Activated gamma-delta T cell treated with anti-CD3 and anti-CD28 coated beads, Interleukin-2, amount 50 U/mL, for 16 hours (primary cell): ENCODE measurements around the gene DMD.

Experiments used
- DNase-seq: peaks from one replicate; pipeline ENCODE4 v3.0.0-alpha.2; 2020; ENCODE audit warnings: low read depth

DMD gene

DNA sequence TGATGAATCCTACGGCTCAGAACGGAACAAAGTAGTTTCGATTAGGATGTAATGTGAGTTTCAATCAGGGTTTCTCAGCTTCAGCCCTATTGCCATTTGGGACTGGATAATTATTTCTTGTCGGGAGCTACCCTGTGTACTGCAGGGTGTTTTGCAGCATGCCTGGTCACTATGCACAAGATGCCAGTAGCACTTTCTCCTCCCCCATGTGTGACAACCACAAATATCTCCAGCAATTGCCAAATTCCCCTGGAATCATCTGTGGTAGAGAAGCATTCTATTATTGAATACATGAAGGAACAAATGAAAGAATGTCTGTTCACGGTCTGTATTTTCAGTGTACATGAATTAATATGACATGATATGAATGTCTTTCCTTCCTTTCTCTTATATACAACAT lies 1356.6 kb downstream of the DMD start:
- DNase-seq: no peak

DNA sequence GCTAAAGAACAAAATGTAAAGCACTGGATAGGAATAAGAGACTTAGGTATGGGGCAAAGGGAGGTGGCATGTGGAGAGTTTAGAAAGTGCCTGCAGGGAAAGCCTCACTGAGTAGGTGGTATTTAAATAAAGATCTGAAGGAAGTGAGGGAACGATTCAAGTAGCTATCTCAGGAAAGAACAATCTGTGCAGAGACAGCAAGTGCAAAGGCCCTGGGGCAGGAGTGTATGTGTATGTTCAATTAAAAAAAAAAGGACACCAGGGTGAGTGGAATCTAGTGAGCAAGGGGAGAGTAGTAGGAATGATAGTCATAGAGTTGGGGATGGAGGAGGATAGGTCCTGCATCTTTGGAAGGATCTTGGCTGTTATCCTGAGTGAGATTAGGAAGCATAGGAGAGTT lies 1359.6 kb downstream of the DMD start:
- DNase-seq: no peak

DNA sequence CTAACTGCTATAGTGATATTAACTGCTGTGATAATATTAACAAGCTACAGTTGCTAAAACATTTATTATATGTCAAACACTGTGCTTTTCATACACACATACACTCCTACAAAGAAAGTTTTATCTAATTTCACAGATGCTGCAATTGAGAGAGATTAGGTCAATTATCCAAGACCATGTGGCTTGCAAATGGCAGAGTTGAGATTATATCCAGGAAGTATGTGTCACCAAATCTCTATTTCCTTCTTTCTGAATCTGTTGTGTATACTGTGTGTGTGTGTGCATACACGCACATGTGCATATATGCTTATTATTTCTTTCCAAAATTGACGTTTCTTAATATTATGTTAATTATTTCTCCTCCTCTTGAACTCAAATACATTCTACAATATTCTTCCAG lies 1363.6 kb downstream of the DMD start:
- DNase-seq: no peak

DNA sequence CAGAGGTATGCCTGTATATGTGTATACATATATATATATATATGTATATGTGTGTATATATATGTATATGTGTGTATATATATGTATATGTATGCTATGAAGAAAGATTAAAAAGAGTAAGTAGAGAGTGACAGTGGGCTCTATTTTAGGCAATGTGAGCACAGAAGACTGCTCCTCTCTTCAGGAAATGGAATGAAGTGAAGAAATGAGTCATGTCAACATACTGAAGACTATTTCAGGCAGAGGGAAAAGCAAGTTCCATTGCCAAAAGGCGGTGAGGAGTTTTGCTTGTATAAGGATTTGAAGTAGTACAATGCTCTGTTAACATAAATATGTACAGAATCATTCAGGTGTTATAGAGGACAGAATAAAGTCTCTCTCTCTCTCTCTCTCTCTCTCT lies 1366.3 kb downstream of the DMD start:
- no peak for DNase-seq

DNA sequence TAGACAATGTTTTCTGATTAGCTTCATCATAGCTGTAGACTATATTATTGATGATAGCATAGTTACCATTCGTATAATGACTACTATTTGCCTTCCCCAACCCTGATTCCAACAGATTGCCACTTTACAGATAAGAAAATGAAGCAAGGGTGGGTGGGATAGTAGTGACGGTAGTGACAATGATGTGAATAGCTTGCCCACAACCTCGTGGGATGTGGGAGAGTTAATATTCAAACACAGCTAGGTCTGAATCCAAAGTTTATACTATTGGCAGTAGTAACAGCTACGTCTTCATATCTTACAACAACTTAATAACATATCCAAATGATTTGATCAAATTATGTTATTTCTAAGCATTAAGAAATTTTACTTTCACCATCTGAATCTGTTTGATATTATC lies 1372.7 kb downstream of the DMD start:
- DNase-seq: no peak

DNA sequence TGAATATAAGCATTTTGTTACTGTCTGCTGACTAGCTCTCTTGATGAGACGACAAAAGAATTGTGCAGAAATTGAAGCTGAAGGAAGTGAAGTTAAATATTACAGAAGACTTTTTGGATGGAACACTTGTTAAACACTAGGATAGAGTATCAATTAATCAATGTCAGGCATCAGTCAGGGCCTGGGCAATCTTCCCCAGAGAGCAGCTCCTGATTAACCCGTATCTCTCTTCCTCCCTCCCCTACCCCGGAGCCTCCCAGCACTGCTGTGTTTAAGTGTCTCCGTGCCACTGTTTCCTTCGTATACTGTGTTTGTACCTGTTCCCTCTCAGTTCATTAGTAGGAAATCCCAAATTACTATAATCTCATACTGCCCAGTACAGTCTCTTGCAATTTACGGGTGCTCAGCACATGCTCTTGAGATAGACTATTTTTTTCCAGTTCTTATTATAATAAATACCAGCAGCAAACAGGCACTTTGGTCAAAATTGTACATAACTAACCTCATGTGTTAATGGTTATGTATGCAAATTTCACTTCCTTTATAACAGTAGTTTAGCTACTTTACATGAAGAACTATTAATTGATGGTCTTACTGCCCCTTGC lies 1373.8 kb downstream of the DMD start:
- DNase-seq: no peak

DNA sequence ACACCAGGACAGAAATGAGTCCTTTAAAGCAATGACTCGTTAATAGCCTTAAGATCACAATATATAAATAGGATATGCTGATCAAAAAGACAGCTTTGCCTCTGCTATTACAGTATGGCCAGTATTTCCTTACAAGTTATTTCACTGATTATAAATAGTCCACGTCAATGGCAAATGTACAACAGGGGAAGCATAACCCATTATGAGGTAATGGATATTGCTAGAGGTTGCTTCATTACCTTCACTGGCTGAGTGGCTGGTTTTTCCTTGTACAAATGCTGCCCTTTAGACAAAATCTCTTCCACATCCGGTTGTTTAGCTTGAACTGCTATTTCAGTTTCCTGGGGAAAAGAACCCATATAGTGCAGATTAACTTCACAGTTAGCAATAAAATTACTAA lies 1374.9 kb downstream of the DMD start:
- no peak for DNase-seq

DNA sequence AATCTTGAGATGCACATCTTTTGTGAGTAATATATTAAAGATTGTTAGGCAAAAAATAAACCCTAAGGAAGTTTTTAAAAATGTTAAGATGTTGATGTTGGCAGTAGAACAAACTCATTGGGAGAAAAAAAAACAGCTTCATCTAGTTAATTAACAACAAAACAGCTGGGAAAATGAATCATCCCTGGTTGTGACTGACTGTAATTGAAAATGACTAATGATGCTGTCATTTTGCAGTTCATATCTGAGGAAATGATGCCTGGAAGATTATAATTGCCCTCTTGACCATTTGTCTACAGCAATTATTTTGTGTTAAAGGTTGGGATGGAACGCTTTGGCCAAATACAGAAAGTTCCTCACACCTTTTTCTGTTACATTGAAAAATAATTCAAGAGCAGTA lies 1379.1 kb downstream of the DMD start:
- DNase-seq: no peak

DNA sequence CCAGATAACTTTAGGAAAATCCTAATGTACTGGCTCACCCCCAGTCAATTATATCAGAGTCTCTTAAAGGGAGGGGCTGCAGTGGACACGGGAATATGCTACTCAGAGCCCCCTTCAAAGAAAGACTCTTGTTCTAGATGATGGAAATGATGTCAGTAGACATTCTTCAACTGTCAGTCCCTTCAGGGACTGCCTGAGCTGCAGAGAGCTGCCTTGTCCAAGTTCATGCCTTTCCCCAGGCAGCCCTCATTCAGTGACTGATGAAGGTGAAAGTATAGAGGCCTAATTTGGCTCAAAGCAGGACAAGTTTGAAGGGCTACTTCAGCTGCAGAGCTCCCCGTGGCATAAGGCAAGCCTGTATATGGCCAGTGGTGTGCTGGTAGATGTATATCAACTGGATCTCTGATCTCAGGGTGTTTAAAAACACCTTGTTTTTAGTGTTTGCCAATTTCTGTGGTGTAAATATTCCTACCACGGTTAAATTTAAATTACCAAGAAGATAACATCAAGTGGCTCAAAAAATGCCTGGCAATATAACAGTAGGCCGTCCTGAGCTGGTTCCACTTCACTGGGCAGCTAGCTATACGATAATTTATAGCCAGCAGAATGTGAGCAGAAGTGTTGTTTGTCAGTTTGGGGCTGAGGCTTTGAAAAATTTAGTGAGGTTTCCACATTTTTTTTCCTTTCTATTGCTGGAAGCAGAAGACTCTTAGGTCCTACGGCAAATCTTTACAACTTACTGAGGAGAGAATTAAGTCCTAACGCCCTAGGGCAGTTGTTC lies 1390.7 kb downstream of the DMD start:
- DNase-seq: no peak

DNA sequence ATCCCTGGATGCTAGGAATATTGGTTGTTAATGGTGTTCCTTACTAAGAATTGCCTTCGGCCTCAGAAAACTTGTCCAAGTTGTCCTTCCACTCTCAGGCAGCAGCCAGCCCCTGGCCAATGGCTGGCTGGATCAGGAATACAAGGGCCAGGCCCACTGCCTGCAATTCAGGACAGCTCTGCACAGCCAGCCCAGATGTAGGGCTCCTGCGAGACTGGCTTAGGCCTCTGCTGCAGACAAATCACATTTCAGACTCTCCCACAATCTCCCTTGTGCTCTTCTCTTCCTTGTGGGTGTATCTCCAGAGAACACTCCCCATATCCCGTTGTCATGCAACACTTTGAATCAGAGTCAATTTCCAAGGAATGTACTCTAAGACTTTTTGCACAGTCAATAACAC lies 1391.9 kb downstream of the DMD start:
- DNase-seq: no peak

DNA sequence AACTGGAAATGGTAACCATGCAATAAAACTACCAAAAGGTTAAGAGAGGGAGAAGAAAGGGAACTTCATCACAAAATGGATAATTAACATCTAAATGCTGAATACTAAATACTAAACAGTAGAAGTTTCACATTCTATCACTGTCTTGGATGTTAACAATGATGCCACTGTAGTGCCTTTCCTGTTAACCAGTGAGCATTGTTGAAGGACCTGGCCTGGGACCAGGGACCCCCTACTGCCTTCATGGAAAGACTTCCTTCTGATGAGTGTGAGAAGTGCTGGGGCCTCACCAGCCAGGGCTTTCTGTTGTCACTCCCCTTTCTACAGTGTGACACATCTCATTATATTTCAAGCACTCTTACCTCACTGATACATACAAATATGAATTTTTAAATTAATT lies 1400.2 kb downstream of the DMD start:
- no peak for DNase-seq

DNA sequence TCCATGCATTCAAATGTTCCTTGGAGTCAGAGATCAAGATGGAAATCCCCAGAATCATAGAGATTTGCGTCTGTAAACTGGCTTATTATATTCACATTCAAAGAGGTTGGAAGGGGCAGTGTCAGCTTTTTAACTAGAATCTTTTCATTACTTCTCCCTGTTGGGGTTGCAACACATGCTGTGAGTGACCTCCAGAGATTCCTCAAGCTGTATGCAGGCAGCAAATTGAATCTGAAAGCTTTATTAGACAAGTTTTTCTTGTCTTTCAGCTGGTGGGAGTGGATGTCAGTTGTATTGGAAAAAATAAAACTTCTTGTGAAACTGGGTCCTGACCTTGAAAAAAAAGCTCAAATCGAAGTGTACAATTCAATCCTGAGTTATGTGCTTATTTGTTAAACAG lies 1403.0 kb downstream of the DMD start:
- DNase-seq: no peak

DNA sequence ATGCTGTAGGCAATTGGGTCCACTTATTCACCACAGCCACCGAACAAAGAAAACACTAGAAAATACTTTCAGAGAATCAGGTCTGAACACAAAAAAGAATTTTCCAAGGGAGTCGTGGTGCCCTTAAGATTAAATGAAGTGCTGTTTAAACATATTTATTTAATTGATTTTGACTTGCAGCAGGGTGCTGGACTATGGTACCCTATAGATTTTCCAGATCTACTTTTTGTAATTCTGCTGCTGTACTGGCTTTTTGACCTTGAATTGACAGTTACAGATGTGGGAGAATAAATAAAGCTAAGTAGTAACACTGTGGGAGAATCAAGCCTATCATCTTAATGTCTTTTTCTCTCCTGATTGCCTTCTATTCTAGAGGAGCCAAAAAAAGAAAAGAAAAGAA lies 1404.2 kb downstream of the DMD start:
- no peak for DNase-seq

DNA sequence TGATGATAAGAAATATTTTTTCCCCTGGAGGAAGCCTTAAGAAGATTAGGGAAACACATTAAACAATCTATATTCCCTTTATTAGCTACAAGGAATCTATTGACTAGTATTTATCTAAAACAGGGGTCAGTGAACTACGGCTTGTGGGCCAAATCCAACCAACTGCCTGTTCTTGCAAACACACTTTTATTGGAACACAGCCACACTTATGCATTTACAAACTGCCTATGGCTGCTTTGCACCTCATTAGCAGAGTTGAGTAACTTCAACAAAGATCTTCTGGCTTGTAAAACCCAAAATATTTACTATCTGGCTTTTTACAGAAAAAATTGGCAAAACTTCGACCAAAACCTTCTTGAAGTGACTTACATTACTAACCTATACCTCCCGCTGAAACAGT lies 1405.6 kb downstream of the DMD start:
- no peak for DNase-seq

DNA sequence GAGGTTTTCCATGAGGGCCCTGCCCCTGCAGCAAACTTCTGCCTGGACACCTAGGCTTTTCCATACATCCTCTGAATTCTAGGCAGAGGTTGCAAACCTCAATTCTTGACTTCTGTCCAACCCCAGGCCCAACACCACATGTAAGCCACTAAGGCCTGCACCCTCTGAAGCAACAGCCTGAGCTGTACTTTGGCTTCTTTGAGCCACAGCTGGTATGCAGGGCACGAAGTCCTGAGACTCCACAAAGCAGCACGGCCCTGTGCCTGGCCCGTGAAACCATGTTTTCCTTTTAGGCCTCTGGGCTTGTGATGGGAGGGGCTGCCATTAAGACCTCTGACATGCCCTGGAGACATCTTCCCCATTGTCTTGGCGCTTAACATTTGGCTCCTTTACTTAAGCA lies 1411.1 kb downstream of the DMD start:
- DNase-seq: no peak

DNA sequence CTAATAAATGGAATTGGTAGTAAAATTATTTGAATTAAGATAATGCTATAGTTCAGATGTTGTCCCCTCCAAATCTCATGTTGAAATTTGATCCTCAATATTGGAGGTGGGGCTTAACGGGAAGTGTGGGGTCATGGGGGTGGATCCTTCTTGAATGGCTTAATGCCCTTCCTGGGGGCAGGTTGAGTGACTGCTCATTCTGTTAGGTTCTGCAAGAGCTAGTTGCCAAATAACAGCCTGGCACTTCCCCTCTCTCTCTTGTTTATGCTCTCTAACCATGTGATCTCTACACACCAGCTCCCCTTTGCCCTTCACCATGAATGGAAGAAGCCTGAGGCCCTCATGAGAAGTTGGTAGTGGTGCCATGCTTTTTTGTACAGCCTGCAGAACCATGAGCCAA lies 1414.7 kb downstream of the DMD start:
- no peak for DNase-seq

DNA sequence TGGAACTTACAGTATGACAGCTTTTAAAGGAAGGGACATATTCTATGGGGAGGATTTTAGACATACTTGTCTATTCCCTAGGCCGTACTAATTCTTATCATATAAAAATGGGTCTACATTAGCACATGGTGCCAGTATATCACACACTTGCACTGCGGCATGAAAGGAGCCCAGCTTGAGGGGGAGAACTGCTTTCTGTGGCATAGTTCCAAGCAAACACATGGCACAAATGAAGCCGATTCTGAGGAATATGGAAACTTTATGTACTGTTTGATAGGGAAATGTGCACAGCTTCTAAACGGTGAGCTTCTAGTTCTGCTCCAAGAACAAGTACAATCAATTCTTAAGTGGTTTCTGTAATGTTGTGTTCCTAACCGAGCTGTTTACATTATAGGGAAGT lies 1463.9 kb downstream of the DMD start:
- DNase-seq: no peak

DNA sequence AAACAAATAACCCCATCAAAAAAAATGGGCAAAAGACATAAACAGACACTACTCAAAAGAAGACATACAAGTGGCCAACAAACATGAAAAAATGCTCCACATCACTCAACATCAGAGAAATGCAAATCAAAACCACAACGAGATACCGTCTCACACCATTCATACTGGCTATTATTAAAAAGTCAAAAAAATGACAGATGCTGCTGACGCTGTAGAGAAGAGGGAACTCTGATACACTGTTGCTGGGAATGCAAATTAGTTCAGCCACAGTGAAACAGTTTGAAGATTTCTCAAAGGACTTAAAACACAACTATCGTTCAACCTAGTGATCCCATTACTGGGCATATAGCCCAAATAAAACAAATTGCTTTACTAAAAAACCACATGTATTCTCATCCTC lies 1468.3 kb downstream of the DMD start:
- no peak for DNase-seq

DNA sequence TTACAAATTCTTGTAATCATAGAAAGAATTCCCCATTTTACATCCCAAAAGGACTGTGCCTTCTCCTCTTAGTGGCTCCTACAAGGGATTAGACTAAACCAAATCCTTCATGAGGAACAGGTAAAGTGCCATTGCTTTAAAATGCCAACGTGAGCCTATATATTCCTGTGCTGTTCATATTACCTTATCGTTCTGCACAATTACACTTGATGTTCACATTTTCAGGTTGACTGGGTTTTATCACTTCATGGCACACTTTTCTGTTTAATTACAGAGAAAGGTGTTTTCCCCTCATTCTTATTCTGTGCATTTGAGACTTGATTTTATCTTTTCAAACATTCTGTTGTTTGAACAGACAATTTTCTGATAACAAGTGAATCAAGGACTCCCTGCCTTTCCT lies 1493.9 kb downstream of the DMD start:
- DNase-seq: no peak

DNA sequence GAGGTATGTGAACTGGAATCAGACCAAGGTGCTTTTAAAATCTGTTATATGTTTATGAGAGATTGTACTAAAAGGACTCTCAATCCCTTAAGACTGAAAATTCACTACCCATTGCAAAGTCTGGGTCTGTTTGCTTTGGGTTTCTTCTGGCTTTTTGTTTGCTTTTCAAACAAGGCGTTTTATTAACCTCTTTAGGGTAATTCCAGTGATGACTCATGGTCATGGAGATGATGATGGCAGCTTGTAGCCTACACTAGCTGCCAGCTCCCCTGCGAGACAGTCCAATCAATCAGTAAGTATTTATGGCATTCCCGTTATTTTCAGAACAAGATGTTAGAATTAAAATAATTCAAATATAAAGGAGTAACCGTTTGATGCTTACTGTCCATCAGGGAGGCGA lies 1495.7 kb downstream of the DMD start:
- DNase-seq: no peak

DNA sequence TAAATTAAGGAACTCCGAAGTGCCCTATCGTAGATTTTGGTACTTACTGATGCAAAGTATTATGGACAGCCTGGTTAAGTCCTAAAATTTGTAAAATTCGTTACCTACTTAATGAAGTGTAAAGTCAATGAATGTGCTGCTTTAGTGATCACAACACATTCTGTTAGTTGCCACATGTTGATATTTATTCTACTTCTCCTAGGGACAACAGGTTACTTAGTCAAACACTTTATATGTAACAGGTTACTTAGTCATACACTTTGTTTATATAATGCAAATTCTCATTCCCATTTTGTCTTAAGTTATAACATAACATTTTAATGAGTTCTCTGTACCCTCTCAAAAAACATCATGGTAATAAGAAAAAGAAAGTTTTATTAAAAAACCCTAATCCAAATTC lies 1496.6 kb downstream of the DMD start:
- no peak for DNase-seq

DNA sequence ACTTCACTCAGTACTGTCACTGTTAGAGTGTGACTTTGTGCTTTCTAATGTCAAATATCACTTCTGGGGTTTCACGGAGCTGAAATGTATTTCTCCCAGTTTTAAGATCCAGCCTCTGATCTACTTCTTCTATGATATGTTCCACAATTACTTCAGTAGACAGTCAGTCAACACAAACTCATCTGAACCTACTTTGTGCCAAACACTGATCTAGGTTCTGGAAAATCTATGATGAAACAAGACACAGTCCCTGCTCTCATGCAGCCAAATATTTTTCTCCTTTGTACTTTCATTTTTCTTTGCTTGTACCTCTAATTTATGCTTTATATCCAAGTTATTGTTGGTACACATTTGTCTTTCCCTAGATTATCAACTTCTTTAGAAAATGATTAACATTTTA lies 1498.2 kb downstream of the DMD start:
- no peak for DNase-seq

DNA sequence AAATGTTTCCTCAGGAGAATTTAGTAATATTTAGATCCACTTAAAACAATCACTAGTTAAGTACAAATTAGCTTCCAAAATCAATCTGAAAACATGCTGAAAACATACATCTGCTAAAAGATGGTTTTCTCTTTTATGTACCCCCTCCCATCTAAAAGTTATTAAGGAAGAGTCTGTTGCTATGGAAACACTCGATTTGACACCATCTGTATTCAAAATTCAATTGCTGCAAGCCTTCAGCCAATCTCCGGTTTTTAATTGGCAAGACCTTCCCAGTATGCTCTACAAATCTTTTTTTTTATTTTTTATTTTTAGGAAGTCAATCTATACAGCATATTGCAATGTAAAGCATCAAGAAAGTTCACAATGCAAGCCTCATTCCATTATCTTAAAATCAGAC lies 1500.2 kb downstream of the DMD start:
- DNase-seq: no peak

DNA sequence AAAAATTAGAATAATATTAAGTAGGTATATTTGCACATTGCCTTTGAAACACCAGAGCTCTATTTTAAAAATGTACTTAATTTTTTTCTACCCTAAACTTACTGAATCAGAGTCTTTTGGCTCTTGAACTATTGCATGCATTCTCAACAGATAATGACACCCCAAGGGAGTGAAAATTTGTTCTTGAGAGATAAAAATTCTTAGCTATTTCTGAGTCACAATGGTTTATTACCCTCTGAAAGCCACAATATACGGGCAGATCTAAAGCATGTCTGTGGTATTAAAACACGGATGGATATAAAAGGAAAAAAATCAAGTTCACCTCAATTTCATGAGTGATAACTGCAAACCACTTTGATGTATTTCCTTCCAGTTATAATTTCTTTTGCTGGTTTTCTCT lies 1503.2 kb downstream of the DMD start:
- DNase-seq: no peak
